Activated CD8-positive, alpha-beta memory T cell treated with anti-CD3 and anti-CD28 coated beads for 1 hour (primary cell): ENCODE results near the gene KIF26A.

Source experiments
- DNase-seq, 2 donors: peaks; one replicate each; pipeline ENCODE4 v3.0.0-alpha.2; 2020; ENCODE audit warnings: low read depth in 1 of 2; ENCODE audit errors: extremely low read depth in 1 of 2

KIF26A gene

DNA sequence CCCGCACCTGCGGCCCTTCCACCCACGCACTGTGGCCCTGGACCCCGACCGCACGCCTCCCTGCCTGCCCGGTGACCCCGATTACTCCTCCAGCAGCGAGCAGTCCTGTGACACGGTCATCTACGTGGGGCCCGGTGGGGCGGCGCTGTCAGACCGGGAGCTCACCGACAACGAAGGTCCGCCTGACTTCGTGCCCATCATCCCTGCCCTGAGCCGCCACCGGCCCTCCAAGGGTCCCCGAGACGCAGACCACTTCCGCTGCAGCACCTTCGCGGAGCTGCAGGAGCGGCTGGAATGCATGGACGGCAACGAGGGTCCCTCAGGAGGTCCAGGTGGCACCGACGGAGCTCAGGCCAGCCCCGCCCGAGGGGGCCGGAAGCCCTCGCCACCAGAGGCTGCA lies 36.7 kb downstream of the KIF26A start:
- no peak for DNase-seq

DNA sequence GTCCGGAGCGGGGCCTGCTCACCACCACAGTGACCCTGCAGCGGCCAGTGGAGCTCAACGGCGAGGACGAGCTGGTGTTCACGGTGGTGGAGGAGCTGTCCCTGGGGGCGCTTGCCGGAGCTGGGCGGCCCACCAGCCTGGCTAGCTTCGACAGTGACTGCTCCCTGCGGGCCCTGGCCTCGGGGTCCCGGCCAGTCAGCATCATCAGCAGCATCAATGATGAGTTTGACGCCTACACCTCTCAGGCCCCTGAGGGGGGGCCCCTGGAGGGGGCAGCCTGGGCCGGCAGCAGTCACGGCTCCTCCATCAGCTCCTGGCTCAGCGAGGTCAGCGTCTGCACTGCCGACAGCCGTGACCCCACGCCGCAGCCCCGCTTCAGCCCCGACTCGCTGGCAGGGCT lies 37.4 kb downstream of the KIF26A start:
- no peak for DNase-seq

DNA sequence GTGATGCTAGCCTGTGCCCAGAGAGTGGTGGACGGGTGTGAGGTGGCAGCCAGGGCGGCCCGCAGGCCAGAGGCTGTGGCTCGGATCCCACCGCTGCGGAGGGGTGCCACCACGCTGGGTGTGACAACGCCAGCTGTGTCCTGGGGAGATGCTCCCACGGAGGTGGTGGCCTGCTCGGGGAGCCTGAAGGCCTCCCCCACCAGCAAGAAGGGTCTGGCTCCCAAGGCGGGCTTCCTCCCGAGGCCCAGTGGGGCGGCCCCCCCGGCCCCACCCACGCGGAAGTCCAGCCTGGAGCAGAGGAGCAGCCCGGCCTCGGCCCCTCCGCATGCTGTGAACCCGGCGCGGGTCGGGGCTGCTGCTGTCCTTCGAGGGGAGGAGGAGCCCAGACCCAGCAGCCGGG lies 38.2 kb downstream of the KIF26A start:
- DNase-seq: no peak

DNA sequence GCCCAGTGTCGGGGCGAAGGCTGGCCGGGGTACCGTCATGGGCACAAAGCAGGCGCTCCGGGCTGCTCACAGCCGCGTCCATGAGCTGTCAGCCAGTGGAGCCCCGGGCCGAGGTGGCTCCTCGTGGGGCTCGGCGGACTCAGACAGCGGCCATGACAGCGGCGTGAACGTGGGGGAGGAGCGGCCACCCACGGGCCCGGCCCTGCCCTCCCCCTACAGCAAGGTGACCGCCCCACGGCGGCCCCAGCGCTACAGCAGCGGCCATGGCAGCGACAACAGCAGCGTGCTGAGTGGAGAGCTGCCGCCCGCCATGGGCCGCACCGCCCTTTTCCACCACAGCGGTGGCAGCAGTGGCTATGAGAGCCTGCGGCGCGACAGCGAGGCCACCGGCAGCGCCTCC lies 39.0 kb downstream of the KIF26A start:
- DNase-seq: no peak

DNA sequence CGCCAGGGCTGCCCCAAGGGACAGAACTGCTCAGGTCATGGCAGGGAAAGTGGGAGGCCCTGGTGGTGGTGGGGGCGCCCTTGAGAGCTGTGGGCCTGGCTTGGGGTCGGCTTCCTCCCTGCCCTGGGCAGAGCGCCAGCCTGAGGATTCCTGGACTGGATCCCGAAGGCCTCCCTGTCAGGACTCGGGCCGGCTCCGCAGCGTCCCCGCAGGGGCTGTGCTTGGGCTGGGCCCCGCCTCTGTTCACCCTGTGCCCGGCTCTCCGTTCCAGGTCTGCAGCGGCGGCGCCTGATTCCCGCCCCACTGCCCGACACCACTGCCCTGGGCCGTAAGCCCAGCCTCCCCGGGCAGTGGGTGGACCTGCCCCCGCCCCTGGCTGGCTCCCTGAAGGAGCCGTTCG lies 39.9 kb downstream of the KIF26A start:
- DNase-seq: no peak

DNA sequence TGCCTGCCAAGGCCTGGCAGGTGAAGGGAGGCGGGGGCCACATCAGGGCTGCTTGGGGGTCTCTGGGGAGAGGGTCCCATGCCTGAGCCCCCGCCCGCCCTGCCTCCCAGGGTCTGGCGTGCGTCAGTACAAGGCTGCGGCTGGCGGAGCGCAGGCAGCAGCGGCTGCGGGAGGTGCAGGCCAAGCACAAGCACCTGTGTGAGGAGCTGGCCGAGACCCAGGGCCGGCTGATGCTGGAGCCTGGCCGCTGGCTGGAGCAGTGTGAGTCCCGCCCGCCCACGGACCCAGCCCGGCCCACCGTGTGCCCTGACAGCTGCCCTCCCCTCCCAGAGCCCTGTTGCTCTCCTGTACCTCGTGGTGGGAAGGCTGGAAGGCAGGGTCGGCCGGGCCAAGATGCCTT lies 40.7 kb downstream of the KIF26A start:
- no peak for DNase-seq

DNA sequence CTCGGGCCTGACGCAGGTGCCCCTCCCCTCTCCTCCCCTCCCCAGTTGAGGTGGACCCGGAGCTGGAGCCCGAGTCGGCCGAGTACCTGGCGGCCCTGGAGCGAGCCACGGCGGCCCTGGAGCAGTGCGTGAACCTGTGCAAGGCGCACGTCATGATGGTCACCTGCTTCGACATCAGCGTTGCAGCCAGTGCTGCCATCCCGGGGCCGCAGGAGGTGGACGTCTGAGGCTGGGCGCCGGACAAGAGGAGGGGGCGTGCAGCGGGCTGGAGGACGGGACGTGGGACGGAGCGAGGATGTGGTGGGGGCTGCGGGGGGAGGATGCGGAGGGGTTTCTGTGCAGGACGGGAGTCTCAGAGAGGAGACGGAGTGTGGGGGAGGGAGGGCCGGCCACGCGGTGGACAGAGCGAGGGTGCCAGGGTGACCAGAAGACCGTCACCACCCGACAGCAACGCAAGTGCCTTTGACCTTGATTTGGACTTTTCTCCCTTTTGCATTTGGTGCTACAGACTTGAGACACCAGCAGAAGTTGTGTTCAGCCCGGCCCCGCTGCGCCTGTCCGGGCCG lies 41.3 kb downstream of the KIF26A start:
- DNase-seq: no peak

DNA sequence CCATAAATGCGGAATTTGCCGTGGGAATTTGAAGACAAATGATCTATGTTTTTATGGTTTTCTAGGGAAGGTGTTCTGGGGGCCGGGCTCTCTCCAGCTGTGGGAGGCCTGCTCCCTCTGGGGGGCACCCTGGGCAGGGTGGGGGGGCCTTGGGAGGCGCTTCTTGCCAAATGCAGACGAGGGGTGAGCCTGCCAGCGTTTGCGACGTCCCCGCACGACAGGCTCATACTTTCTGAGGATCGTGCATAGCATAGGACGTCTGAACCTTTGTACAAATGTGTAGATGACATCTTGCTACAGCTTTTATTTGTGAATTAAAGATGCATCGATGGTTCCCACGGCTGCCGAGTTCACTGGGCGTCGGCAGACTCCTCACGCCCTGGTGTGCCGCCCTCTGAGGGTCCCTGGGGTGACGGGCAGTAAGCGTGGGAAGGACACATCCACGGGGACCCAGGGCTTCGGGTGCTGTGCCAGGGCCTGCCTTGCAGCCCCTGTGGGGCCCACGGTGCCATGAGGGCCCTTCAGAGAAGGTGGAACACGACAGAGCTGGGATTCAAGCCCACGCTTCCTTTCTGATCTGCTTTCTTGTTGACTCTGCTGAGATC lies 42.3 kb downstream of the KIF26A start:
- no peak for DNase-seq

DNA sequence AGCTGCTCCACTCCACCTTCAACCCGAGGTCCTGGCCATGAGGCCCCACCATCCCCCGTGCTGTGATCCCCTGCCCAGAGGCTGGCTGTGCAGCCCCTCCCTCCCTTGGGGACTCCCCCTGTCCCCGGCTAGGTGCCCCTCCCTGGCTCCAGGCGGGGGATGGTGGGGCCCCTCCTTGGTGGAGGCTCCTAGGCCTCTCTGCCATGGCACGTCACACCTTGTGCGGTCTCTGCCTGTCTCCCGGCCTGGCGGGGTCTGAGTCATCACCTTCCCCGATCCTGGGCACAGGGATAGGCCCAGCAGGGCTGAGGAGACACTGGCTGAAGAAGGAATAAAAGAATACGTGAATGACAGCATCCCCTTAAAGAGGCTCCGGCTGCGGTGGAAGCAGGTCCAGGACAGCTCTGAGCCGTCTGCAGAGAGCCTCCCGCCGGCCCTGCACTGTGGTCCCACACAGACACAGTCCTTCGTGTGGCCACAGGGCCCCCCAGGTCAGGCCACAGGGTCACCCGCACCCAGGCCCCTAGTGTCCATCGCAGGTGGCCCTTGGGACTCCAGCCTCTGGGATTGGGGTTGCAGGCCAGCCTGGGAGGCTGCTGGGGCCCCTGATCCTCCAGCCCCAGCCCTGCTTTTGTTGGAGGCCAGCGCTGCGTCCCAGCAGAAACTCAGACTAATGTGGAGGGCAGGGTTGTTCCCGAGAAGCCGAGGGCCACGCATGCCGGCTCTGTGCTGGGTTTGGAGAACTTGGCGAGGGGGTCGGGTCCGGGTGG lies 43.6 kb downstream of the KIF26A start:
- DNase-seq: no peak

DNA sequence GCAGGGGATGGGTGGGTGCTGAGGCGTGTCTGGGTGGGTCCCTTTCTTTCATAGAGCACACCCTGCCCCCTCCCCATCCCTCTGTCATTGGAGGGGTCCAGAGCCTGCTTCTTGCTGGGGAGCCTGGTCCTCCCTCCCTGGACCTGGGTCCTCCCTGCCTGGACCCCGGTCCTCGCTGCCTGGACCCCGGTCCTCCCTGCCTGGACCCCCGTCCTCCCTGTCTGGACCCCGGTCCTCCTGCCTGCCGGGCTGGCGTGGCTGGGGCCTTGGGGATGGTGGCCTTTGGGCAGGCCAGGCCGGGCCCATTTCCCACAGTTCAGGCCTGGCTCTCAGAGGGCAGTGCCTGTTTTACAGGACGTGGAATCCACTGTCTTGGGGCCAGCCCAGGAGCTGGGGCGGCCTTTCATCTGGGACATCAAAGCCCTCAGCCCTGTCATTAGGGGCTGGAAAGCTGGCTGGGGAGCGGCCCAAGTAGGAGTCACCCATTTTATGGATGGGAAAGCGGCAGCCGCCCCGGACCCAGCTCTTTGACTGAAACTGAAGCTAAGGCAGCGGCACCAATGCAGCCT lies 44.6 kb downstream of the KIF26A start:
- no peak for DNase-seq

DNA sequence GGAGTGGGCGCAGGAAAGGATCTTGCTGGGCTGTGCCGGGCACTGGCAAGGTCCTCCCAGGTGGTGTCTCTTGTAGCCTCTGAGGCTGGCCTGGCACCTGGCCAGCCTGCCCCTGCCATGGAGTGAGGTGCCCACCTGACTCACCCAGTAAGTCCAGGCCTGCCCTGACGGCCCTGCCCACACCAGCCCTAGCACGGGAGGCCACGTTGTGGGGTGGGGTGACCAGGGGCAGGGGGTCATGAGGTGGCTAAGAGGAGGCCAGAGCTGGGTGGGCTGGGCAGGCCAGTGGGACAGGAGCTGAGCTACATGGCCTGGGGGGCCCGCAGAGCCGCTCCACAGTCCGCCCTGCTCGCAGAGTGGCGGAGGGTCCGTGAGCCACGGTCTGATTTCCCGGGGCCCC lies 45.4 kb downstream of the KIF26A start:
- DNase-seq: no peak

DNA sequence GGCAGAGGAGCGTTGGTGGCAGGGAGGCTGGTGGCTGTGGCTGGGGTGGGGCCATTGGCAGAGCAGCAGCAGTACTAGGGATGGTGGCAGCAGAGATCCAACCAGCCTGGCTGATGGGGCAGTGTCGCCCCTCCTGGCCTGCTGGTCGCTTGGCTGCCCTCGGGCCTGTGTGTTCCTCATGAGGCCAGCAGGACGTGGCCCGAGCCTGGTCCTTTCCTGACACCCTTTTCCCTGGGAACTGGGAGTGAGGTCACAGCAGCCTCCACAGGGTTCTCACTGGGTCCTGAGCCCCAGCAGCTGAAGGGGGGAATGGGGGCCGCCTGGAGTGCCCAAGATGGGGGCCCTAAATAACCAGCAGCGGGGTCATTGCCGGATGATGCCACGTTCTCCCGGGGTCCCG lies 46.1 kb downstream of the KIF26A start:
- no peak for DNase-seq

DNA sequence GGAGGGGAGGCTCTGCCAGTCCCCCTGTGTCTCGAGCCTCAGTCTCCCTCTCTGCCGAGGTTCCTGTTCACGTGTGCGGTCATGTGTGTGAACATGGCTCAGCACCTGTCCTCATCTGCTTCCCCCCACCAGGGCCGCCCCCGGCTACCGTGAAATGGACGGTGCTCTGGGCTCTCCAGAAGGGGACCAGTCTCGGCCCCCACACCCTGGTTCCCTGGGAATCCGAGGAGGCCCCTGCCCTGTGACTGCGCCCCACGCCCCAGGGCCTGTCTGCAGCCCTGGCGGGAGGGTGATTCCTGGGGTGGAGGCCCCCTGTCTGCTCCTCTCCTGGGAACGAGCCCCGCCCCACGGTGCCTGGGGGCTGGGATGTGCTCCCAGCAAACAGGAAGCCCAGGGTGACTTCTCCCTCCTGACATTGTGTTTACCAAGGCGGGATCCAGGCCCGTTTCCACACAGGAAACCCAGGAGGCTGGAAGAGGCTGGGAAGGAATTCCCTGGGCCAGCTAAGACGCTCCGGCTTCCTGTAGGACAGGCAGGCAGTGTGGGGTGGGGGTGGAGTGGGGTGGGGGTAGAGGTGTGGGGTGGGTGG lies 46.6 kb downstream of the KIF26A start:
- no peak for DNase-seq

DNA sequence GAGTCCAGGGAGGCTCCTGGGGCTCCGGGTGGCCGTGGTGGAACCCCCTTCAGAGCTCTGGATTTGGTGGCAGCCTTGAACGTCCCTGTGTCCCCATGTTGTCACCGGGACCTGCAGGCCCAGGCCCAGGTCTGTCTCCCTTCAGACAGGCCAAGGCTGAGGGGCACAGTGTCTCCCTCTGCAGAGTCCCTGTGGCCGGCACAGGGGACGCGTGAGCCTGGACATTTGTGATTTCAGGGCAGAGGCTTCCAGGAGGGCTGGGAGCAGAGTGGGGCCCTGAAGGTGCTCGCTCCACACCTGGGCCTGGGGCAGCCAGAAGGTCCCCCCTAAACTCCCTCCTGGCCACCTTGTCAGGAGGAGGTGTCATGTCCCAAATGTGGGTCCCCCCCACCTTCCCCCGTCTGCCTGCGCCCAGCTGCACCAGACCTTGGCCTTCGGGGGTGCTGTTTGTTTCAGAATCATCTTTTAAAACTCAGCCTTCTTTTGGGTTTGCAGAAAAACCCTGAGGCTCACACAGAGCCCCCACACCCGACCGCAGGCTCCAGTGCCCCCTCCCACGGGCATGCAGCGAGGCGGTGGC lies 47.6 kb downstream of the KIF26A start:
- no peak for DNase-seq

DNA sequence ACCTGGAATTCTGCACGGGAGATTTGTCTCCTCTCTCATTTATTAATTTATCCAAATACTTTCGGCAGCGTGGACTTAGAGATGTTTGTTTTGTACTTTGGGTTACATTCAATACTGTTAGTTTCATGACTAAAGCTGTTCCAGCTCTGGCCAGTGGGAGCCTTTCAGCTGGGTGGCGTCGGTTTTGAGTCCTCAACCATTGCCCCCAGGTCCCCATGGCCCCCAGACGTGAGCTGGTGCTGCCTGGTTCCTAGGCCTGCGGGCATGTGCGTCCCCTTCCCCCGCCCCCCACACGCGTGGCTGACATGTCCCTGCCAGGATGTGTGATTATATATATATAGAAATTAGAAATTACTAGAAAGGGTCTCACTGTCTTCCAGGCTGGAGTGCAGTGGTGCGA lies 48.2 kb downstream of the KIF26A start:
- no peak for DNase-seq

DNA sequence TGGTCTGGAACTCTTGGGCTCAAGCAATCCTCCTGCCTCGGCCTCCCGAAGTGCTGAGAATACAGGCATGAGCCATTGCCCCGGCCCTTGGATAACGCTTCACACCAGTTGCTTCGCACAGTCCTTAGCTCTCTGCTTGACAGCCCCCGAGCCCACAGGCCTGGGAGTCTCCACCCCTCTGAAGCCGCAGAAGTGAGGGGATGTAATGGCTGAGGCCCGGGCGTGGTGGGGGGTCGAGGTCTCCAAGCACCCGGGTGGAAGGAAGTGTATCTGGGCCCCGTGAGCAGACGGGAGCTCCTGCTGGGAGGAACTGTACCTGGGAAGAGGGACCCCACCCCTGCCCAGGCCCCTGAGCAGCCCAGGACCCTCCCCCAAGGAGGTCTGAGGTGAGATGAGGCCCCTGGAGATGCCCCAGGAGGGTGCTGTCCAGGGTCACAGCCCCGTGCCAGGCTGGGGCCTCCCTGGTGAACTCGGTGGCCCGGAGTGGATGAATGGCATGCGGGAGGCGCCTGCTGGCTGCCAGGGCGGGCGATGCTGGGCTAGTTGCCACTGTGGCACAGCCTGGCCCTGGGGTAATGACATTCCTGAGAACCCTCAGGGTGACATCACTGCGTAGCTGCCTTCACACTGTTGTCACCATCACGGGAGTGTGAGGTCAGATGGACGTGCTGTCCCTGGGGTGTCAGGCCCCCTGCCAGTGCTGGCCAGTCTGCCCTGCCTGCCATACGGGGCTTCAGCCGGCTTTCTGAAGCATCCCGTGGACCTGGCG lies 48.9 kb downstream of the KIF26A start:
- no peak for DNase-seq

DNA sequence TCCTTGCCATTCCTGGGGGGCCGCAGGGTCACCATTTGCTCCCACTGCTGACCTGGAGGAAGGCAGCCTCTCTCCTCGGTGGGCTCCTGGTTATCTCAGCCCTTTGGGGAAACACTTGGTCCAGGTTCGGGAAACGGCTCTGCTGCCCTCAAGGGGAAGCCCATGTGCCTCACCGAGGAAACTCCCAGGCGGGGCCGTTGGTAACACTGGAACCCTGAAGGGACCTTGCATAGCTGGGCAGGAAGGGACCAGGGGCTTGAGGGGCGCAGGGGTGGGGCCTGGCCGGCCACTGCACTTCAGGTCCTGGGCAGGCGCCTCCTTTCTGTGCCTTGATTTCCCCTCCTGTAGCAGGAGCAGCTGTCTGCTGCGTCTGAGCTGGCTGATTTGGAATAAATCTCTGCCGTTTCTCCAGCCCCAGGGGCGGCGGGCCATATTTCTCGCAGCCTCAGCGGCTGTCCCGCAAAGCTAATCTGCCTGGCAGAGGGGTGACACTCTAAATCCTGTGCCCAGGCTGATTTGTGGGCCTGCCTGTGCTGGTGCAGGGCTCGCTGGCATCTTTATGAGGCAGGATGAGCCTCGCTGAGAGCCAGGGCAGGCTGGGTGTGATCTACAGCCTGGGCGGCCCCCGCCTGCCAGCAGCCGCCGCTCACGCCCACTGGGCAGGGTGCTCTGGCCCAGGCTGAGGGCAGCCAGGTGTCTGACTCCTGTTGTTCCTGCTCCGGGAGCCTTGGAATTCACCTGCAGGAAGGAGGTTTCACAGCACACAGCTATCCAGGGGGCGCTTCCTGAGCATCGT lies 49.7 kb downstream of the KIF26A start:
- DNase-seq: no peak

DNA sequence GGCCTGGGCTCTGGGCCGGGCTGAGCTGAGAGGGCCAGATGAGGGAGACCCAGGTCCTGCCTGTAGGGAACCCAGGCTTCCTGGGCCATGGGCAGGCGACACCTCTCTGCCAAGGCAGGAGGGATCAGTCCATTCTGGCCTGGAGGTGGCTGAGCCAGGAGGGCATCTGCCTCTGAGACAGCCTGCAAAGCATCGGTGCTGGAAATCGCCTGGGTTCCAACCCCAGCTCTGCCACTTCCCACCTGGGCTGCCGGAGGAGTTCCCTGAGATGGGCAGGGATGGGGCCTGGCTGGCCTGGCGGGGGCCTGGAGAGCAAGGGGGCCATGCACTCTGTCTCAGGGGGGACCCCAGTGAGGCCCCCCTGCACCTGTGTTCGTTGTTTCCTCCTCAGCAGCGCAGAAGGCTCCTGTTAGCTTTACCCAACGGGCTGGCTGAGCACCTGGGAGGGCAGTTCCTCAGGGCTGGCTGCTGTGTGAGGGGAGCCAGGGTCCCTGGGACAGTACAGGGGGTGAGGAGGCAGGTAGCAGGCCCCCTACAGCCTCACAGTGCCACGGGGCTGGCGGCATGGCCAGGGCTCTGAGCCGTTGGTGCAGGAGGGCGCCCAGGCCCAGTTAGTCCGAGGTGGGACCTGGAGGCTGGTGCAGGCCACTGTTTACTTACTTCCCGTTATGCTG lies 50.5 kb downstream of the KIF26A start:
- DNase-seq: no peak

DNA sequence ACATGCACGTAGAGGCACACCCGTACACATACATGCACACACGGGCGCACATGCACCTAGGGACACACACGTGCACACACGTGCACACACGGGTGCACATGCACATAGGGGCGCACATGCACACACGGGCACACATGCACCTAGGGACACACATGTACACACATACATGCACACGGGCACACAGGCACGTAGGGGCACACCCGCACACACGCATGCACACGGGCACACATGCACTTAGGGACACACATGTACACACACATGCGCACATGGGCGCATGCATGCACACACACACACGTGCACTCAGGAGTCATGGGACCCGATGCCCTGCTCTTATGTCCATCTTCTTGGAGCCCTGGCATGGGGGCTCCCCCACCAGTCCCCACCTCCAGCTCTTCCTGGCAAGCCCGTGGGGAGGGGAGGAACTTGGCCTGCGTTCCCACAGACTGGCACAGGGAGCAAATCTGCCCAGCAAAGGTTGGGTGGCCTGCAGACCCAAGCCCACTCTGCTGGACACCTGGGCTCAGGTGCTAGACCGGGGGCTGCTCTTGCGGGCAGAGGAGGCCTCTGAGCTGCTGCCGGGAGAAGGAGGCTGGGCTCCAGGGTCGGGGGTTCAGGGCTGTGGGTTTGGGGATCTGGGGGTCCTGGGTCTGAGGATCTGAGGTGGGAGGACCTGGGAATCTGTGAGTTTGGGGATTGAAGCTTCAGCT lies 51.4 kb downstream of the KIF26A start:
- DNase-seq: no peak
